Liver (tissue), 9 donors: ENCODE measurements around the gene RHOT2. TPM values are rescaled to one million over a fixed set of nuclear protein-coding genes. Genes with fewer than 3 reads are reported as not detected.

Experiments used
- DNase-seq: peaks from one replicate; pipeline ENCODE4 v3.0.0-alpha.2; 2017; ENCODE audit warnings: low spot score
- H3K27ac ChIP-seq, 2 donors: one replicate each; pipeline ENCODE4 v1.7.0; 2013; ENCODE audit warnings: inconsistent platforms in 2 of 2, low read length in 2 of 2, control low read depth in 1 of 2, low read depth in 1 of 2, mild to moderate bottlenecking in 1 of 2
- H3K27me3 ChIP-seq, 4 donors: one replicate each; pipeline versions ENCODE4 v1.6.1 to v1.7.0; 2013; ENCODE audit warnings: low read length in 3 of 4, inconsistent platforms in 1 of 4, mild to moderate bottlenecking in 1 of 4, moderate library complexity in 1 of 4; ENCODE audit not compliant: control insufficient read depth in 4 of 4, insufficient read depth in 4 of 4
- H3K36me3 ChIP-seq, 4 donors: one replicate each; pipeline versions ENCODE4 v1.6.1 to v1.7.0; 2013; ENCODE audit warnings: low read length in 3 of 4, mild to moderate bottlenecking in 3 of 4, low read depth in 1 of 4, moderate library complexity in 1 of 4; ENCODE audit not compliant: control insufficient read depth in 4 of 4, insufficient read depth in 3 of 4
- H3K4me1 ChIP-seq, 4 donors: one replicate each; pipeline versions ENCODE4 v1.6.1 to v1.7.0; 2013; ENCODE audit warnings: low read length in 3 of 4, mild to moderate bottlenecking in 3 of 4, moderate library complexity in 1 of 4; ENCODE audit not compliant: control insufficient read depth in 4 of 4, insufficient read depth in 4 of 4
- H3K4me3 ChIP-seq, 3 donors: one replicate each; pipeline versions ENCODE4 v1.6.1 to v1.7.0; 2013; ENCODE audit warnings: low read length in 3 of 3, control low read depth in 1 of 3, low read depth in 1 of 3, mild to moderate bottlenecking in 1 of 3
- H3K9ac ChIP-seq, 2 donors: one replicate each; pipeline ENCODE4 v1.7.0; 2013; ENCODE audit warnings: low read length in 2 of 2, mild to moderate bottlenecking in 2 of 2, moderate library complexity in 2 of 2, control low read depth in 1 of 2, low read depth in 1 of 2
- H3K9me3 ChIP-seq, 4 donors: one replicate each; pipeline versions ENCODE4 v1.6.1 to v1.7.0; 2013; ENCODE audit warnings: low read length in 3 of 4; ENCODE audit not compliant: control insufficient read depth in 4 of 4
- ATF3 ChIP-seq: IDR thresholded peaks from 2 replicates; pipeline ENCODE4 v1.6.1; 2016; ENCODE audit warnings: antibody characterized with exemption
- EGR1 ChIP-seq, 2 donors: IDR thresholded peaks; 2 replicates each; pipeline ENCODE4 v1.6.1; 2016 to 2018; ENCODE audit warnings: antibody characterized with exemption in 2 of 2, low read depth in 2 of 2
- FOXA1 ChIP-seq: IDR thresholded peaks from 2 replicates; pipeline ENCODE4 v1.6.1; 2016; ENCODE audit warnings: antibody characterized with exemption
- GABPA ChIP-seq, 2 donors: IDR thresholded peaks in 1 of 2; conservative IDR thresholded peaks in 1 of 2; 2 replicates each; pipeline ENCODE4 v1.6.1; 2016; ENCODE audit warnings: antibody characterized with exemption in 2 of 2, mild to moderate bottlenecking in 1 of 2, moderate library complexity in 1 of 2
- HNF4A ChIP-seq, 2 donors: conservative IDR thresholded peaks; 2 replicates each; pipeline ENCODE4 v1.6.1; 2016; ENCODE audit warnings: antibody characterized with exemption in 2 of 2, mild to moderate bottlenecking in 2 of 2
- HNF4G ChIP-seq: IDR thresholded peaks from 2 replicates; pipeline ENCODE4 v1.6.1; 2016; ENCODE audit warnings: antibody characterized with exemption
- JUND ChIP-seq, 2 donors: IDR thresholded peaks; 2 replicates each; pipeline ENCODE4 v1.6.1; 2016; ENCODE audit warnings: antibody characterized with exemption in 2 of 2
- NR2F2 ChIP-seq: IDR thresholded peaks from 2 replicates; pipeline ENCODE4 v1.6.1; 2016; ENCODE audit warnings: antibody characterized with exemption
- RAD21 ChIP-seq, 2 donors: IDR thresholded peaks; 2 replicates each; pipeline ENCODE4 v1.6.1; 2016; ENCODE audit warnings: antibody characterized with exemption in 2 of 2, mild to moderate bottlenecking in 2 of 2
- REST ChIP-seq: IDR thresholded peaks from 2 replicates; pipeline ENCODE4 v1.6.1; 2016; ENCODE audit warnings: antibody characterized with exemption, mild to moderate bottlenecking
- RXRA ChIP-seq, 2 donors: IDR thresholded peaks; 2 replicates each; pipeline ENCODE4 v1.6.1; 2017 to 2018; ENCODE audit warnings: antibody characterized with exemption in 2 of 2, mild to moderate bottlenecking in 1 of 2
- SP1 ChIP-seq: IDR thresholded peaks from 2 replicates; pipeline ENCODE4 v1.6.1; 2018; ENCODE audit warnings: antibody characterized with exemption, mild to moderate bottlenecking
- TAF1 ChIP-seq: conservative IDR thresholded peaks from 2 replicates; pipeline ENCODE4 v1.6.1; 2016; ENCODE audit warnings: antibody characterized with exemption, mild to moderate bottlenecking
- YY1 ChIP-seq: IDR thresholded peaks from 2 replicates; pipeline ENCODE4 v1.6.1; 2016; ENCODE audit warnings: antibody characterized with exemption, mild to moderate bottlenecking
- WGBS: extraction: QIAGEN DNeasy Blood & Tissue Kit; methylation state at CpG from one replicate; pipeline ENCODE4 v1.1.7; 2013; 5-methylcytosine and 5-hydroxymethylcytosine counted together
- polyA plus RNA-seq, 2 donors: library from polyadenylated mRNA; stranded (reverse) in 1 of 2; unstranded in 1 of 2; fragments of 200-250 nt in 1 of 2; fragments of >200 nt in 1 of 2; fragmentation: Nextera tagmentation in 1 of 2; extraction: Ambion mirVana in 1 of 2; gene quantifications; one replicate each; pipeline versions ENCODE4 v1.2.1 to v1.2.3, GENCODE V29; 2013 to 2015
- total RNA-seq, 2 donors: library from RNA; depleted of rRNA; stranded (reverse); fragments of >200 nt; gene quantifications; one replicate each; pipeline ENCODE4 v1.2.3, GENCODE V29; 2014
- TF ChIP-seq, protein P1 (sequence below): IDR thresholded peaks from 2 replicates; pipeline ENCODE4 v1.6.1; 2016; ENCODE audit warnings: antibody characterized with exemption
- TF ChIP-seq, protein P2 (sequence below): fragments of 150-350 bp; IDR thresholded peaks from 2 replicates; pipeline ENCODE4 v1.5.1; 2017; ENCODE audit warnings: improper control_type of control experiment, low read depth, low read length; ENCODE audit not compliant: missing input control
- TF ChIP-seq, protein P3 (sequence below): IDR thresholded peaks from 2 replicates; pipeline ENCODE4 v1.6.1; 2016; ENCODE audit warnings: antibody characterized with exemption
- donor health status: healthy.
- donor health status: healthy.
- donor health status: healthy.
- donor health status: healthy.
- donor health status: healthy.

Gene RHOT2
- total and polyA plus RNA-seq, 4 donors: 20.8 to 37.9 (median 34.3) TPM

- Histone ChIP-seq H3K4me3 (peak overlapping the region in 2 of 3 donors; percentile 60 to 74), H3K27ac (no peak overlapping the region), H3K9me3 (no peaks in the 10 kb centered on the region), H3K36me3 (peaks cover 0 to 2% (median 0%) of the 10 kb centered on the region in 4 donors), H3K27me3 (peaks cover 0 to 3% (median 0%) of the 10 kb centered on the region in 4 donors), H3K9ac (no peak overlapping the region), H3K4me1 (peaks cover 23 to 38% (median 29%) of the 10 kb centered on the region in 4 donors)
- WGBS: 2% methylated on average over 74 of the region's 74 CpGs
- no peak for DNase-seq
- TF ChIP-seq NR2F2 (no peak), REST (no peak), RXRA (IDR thresholded peaks at IDR 0.05) (no peak), YY1 (no peak), RAD21 (IDR thresholded peaks at IDR 0.05) (no peak), JUND (IDR thresholded peaks at IDR 0.05) (no peak)
- TF ChIP-seq, protein P1, sequence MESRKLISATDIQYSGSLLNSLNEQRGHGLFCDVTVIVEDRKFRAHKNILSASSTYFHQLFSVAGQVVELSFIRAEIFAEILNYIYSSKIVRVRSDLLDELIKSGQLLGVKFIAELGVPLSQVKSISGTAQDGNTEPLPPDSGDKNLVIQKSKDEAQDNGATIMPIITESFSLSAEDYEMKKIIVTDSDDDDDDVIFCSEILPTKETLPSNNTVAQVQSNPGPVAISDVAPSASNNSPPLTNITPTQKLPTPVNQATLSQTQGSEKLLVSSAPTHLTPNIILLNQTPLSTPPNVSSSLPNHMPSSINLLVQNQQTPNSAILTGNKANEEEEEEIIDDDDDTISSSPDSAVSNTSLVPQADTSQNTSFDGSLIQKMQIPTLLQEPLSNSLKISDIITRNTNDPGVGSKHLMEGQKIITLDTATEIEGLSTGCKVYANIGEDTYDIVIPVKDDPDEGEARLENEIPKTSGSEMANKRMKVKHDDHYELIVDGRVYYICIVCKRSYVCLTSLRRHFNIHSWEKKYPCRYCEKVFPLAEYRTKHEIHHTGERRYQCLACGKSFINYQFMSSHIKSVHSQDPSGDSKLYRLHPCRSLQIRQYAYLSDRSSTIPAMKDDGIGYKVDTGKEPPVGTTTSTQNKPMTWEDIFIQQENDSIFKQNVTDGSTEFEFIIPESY: no peak
Observed at GRCh38 chr16:715477-716199, 47.7 kb downstream of the RHOT2 start.

GRCh38 chr16:716200-716568 is 48.3 kb downstream of the RHOT2 start:
- peak; percentile 69 for DNase-seq
- H3K4me1 ChIP-seq: peaks cover 22 to 39% (median 30%) of the 10 kb centered on the region in 4 donors
- H3K36me3 ChIP-seq: peaks cover 0 to 2% (median 0%) of the 10 kb centered on the region in 4 donors
- H3K27me3 ChIP-seq: no peaks in the 10 kb centered on the region
- no peak overlapping the region for H3K9ac ChIP-seq
- H3K9me3 ChIP-seq: no peaks in the 10 kb centered on the region
- peak overlapping the region in 1 of 3 donors; percentile 74 for H3K4me3 ChIP-seq
- WGBS: 16% methylated on average over 12 of the region's 12 CpGs
- H3K27ac ChIP-seq: no peak overlapping the region
- TF ChIP-seq HNF4G (no peak), REST (no peak), EGR1 (IDR thresholded peaks at IDR 0.05; ENCODE audit: low read depth in 2 of 2) (no peak), FOXA1 (no peak), TAF1 (no peak), JUND (IDR thresholded peaks at IDR 0.05) (no peak), SP1 (peak; percentile 53), HNF4A (conservative IDR thresholded peaks at IDR 0.05) (peak; percentile 35 to 38), GABPA (IDR thresholded peaks at IDR 0.05 in 1 of 2, conservative IDR thresholded peaks at IDR 0.05 in 1 of 2) (peak in 1 of 2 donors; percentile 26), RXRA (IDR thresholded peaks at IDR 0.05) (peak; percentile 65 to 77), ATF3 (no peak), NR2F2 (no peak), YY1 (no peak)
- TF ChIP-seq, protein P2, sequence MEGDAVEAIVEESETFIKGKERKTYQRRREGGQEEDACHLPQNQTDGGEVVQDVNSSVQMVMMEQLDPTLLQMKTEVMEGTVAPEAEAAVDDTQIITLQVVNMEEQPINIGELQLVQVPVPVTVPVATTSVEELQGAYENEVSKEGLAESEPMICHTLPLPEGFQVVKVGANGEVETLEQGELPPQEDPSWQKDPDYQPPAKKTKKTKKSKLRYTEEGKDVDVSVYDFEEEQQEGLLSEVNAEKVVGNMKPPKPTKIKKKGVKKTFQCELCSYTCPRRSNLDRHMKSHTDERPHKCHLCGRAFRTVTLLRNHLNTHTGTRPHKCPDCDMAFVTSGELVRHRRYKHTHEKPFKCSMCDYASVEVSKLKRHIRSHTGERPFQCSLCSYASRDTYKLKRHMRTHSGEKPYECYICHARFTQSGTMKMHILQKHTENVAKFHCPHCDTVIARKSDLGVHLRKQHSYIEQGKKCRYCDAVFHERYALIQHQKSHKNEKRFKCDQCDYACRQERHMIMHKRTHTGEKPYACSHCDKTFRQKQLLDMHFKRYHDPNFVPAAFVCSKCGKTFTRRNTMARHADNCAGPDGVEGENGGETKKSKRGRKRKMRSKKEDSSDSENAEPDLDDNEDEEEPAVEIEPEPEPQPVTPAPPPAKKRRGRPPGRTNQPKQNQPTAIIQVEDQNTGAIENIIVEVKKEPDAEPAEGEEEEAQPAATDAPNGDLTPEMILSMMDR: no peak
- TF ChIP-seq, protein P1: no peak
- TF ChIP-seq, protein P3, sequence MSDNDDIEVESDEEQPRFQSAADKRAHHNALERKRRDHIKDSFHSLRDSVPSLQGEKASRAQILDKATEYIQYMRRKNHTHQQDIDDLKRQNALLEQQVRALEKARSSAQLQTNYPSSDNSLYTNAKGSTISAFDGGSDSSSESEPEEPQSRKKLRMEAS: no peak
